CD14-positive monocyte (primary cell): ENCODE measurements around the gene CCDC73. TPM values are rescaled to one million over a fixed set of nuclear protein-coding genes. Genes with fewer than 3 reads are reported as not detected.

ENCODE experiments used
- DNase-seq, 3 donors: peaks; one replicate each; pipeline ENCODE4 v3.0.0-alpha.2; 2011 to 2022
- H2AFZ ChIP-seq: 2 replicates; pipeline ENCODE4 v1.6.0; 2012; ENCODE audit warnings: mild to moderate bottlenecking, low read depth, low read length, inconsistent platforms; ENCODE audit not compliant: insufficient read depth, poor library complexity, severe bottlenecking
- H3K27ac ChIP-seq, 2 donors: 1 replicate in 1 of 2; 2 replicates in 1 of 2; pipeline ENCODE4 v1.5.1; 2012 to 2013; ENCODE audit warnings: low read length in 2 of 2, control low read depth in 1 of 2, inconsistent platforms in 1 of 2, low read depth in 1 of 2, mild to moderate bottlenecking in 1 of 2
- H3K27me3 ChIP-seq, 2 donors: one replicate each; pipeline versions ENCODE4 v1.6.0 to v1.6.1; 2011 to 2013; ENCODE audit warnings: low read length in 2 of 2; ENCODE audit not compliant: control insufficient read depth in 2 of 2, insufficient read depth in 2 of 2
- H3K36me3 ChIP-seq, 2 donors: replicated peaks in 1 of 2; 1 replicate in 1 of 2; 2 replicates in 1 of 2; pipeline versions ENCODE4 v1.5.1 to v1.6.1; 2012 to 2013; ENCODE audit warnings: low read length in 2 of 2, control low read depth in 1 of 2, inconsistent platforms in 1 of 2, mild to moderate bottlenecking in 1 of 2; ENCODE audit not compliant: insufficient read depth in 2 of 2, control insufficient read depth in 1 of 2
- H3K4me1 ChIP-seq, 2 donors: 1 replicate in 1 of 2; 2 replicates in 1 of 2; pipeline versions ENCODE4 v1.5.1 to v1.6.1; 2012 to 2013; ENCODE audit warnings: low read length in 2 of 2, control low read depth in 1 of 2, inconsistent platforms in 1 of 2, mild to moderate bottlenecking in 1 of 2, moderate library complexity in 1 of 2; ENCODE audit not compliant: insufficient read depth in 2 of 2, control insufficient read depth in 1 of 2
- H3K4me2 ChIP-seq: replicated peaks from 2 replicates; pipeline ENCODE3; 2012; ENCODE audit warnings: low read length, moderate library complexity, mild to moderate bottlenecking; ENCODE audit not compliant: poor library complexity, severe bottlenecking; ENCODE audit errors: extremely low read depth
- H3K4me3 ChIP-seq, 3 experiments: fragments of 200-600 bp in 1 of 3; sonication (generic) in 1 of 3; replicated peaks in 1 of 3; 1 replicate in 2 of 3; 2 replicates in 1 of 3; pipeline ENCODE4 v1.5.1; 2011 to 2013; ENCODE audit warnings: low read length in 3 of 3, mild to moderate bottlenecking in 3 of 3, control low read depth in 2 of 3, low read depth in 2 of 3, inconsistent platforms in 1 of 3, moderate library complexity in 1 of 3
- H3K79me2 ChIP-seq: 2 replicates; pipeline ENCODE4 v1.6.0; 2012; ENCODE audit warnings: mild to moderate bottlenecking, control low read depth, inconsistent platforms, low read length, moderate library complexity; ENCODE audit not compliant: insufficient read depth
- H3K9ac ChIP-seq: 2 replicates; pipeline ENCODE4 v1.6.0; 2017; ENCODE audit warnings: low read length, mild to moderate bottlenecking; ENCODE audit not compliant: insufficient read depth, poor library complexity, severe bottlenecking
- H3K9me3 ChIP-seq, 2 donors: replicated peaks in 1 of 2; 1 replicate in 1 of 2; 2 replicates in 1 of 2; pipeline versions ENCODE4 v1.5.1 to v1.6.1; 2012 to 2013; ENCODE audit warnings: low read length in 2 of 2, control low read depth in 1 of 2; ENCODE audit not compliant: control insufficient read depth in 1 of 2, insufficient read depth in 1 of 2
- H4K20me1 ChIP-seq: 2 replicates; pipeline ENCODE4 v1.6.0; 2012; ENCODE audit warnings: mild to moderate bottlenecking, low read length, control low read depth, moderate library complexity; ENCODE audit not compliant: insufficient read depth
- H3K27ac Mint-ChIP-seq, 7 donors: one replicate each; pipeline ENCODE4 v1.8.0; 2020; ENCODE audit warnings: mild to moderate bottlenecking in 7 of 7, mixed read lengths in 7 of 7, moderate library complexity in 6 of 7, inconsistent platforms in 2 of 7
- H3K27me3 Mint-ChIP-seq, 3 donors: one replicate each; pipeline ENCODE4 v1.8.0; 2021 to 2022; ENCODE audit warnings: low read depth in 3 of 3, mild to moderate bottlenecking in 3 of 3, mixed read lengths in 3 of 3, moderate library complexity in 3 of 3, inconsistent platforms in 1 of 3
- H3K36me3 Mint-ChIP-seq, 2 donors: one replicate each; pipeline ENCODE4 v1.8.0; 2020; ENCODE audit warnings: mixed read lengths in 2 of 2, inconsistent platforms in 1 of 2, mild to moderate bottlenecking in 1 of 2
- H3K4me1 Mint-ChIP-seq: one replicate; pipeline ENCODE4 v1.8.0; 2020; ENCODE audit warnings: mild to moderate bottlenecking, mixed read lengths
- H3K4me3 Mint-ChIP-seq, 2 donors: one replicate each; pipeline ENCODE4 v1.8.0; 2020; ENCODE audit warnings: mild to moderate bottlenecking in 2 of 2, mixed read lengths in 2 of 2, moderate library complexity in 1 of 2
- H3K9me3 Mint-ChIP-seq, 7 donors: one replicate each; pipeline ENCODE4 v1.8.0; 2020 to 2022; ENCODE audit warnings: mixed read lengths in 7 of 7, mild to moderate bottlenecking in 6 of 7, moderate library complexity in 6 of 7, inconsistent platforms in 2 of 7
- CTCF ChIP-seq: fragments of 200-600 bp; IDR thresholded peaks from one replicate; pipeline ENCODE4 v1.8.0; 2022; ENCODE audit warnings: antibody characterized with exemption, mild to moderate bottlenecking
- WGBS: methylation state at CpG from one replicate; pipeline ENCODE4 v1.1.5; 2013; ENCODE audit warnings: missing lambda C conversion rate; ENCODE audit not compliant: insufficient coverage; 5-methylcytosine and 5-hydroxymethylcytosine counted together
- intact Hi-C, 2 donors: fragments of 100-400 bp; cut with micrococcal nuclease; formaldehyde crosslinking; loops; one replicate each; pipeline versions ENCODE4 v1.15.0 to v1.15.1; 2023
- polyA plus RNA-seq, 3 donors: library from polyadenylated mRNA; depleted of rRNA in 1 of 3; unstranded in 2 of 3; stranded (reverse) in 1 of 3; fragments of 300-500 nt in 2 of 3; fragments of >200 nt in 1 of 3; fragmentation: Illumina TruSeq in 2 of 3; gene quantifications; 1 replicate in 2 of 3; 2 replicates in 1 of 3; pipeline ENCODE4 v1.2.3, GENCODE V29; 2012 to 2021

The CCDC73 gene
- polyA plus RNA-seq, 3 donors: 0.03 to 0.09 TPM; not detected in 1

GRCh38 chr11:32809313-32809712 lies 14.9 kb upstream of the CCDC73 start:
- Mint-ChIP-seq H3K4me3 (no peak overlapping the region), H3K27ac (peak overlapping the region in 1 of 7 donors; percentile 46), H3K9me3 (no peaks in the 10 kb centered on the region), H3K36me3 (peaks cover 0 to 2% of the 10 kb centered on the region in 2 donors), H3K4me1 (peaks cover 2% of the 10 kb centered on the region), H3K27me3 (peaks cover 0 to 3% (median 0%) of the 10 kb centered on the region in 3 donors)
- DNase-seq: peak; percentile 63 to 73 (median 69)
- H3K27me3 ChIP-seq: no peaks in the 10 kb centered on the region
- TF ChIP-seq CTCF: peak; percentile 88
- no CpG with 5 or more reads among the region's 3 CpGs for WGBS
- H3K27ac ChIP-seq: no peak overlapping the region
- no peaks in the 10 kb centered on the region for H3K36me3 ChIP-seq
- H3K9ac ChIP-seq: no peak overlapping the region
- no peaks in the 10 kb centered on the region for H3K9me3 ChIP-seq
- no peak overlapping the region for H3K4me2 ChIP-seq
- H3K4me3 ChIP-seq: no peak overlapping the region
- intact Hi-C loops: no loop called here
- no peak overlapping the region for H2AFZ ChIP-seq
- H4K20me1 ChIP-seq: no peaks in the 10 kb centered on the region
- H3K79me2 ChIP-seq: no peaks in the 10 kb centered on the region
- no peaks in the 10 kb centered on the region for H3K4me1 ChIP-seq

- no peak for DNase-seq
- H3K9ac ChIP-seq: no peak overlapping the region
- H3K36me3 Mint-ChIP-seq: peaks cover 3 to 8% of the 10 kb centered on the region in 2 donors
- H3K27me3 ChIP-seq: no peaks in the 10 kb centered on the region
- H4K20me1 ChIP-seq: no peaks in the 10 kb centered on the region
- 100% methylated on average over 1 of the region's 3 CpGs for WGBS
- no peaks in the 10 kb centered on the region for H3K36me3 ChIP-seq
- no peaks in the 10 kb centered on the region for H3K79me2 ChIP-seq
- peaks cover 0 to 2% (median 2%) of the 10 kb centered on the region in 3 donors for H3K27me3 Mint-ChIP-seq
- H3K27ac Mint-ChIP-seq: no peak overlapping the region
- H3K4me1 Mint-ChIP-seq: peaks cover 4% of the 10 kb centered on the region
- H3K4me2 ChIP-seq: no peak overlapping the region
- H3K27ac ChIP-seq: no peak overlapping the region
- no peak overlapping the region for H2AFZ ChIP-seq
- H3K9me3 ChIP-seq: no peaks in the 10 kb centered on the region
- intact Hi-C loops: no loop called here
- no peak overlapping the region for H3K4me3 Mint-ChIP-seq
- TF ChIP-seq CTCF: no peak
- no peak overlapping the region for H3K4me3 ChIP-seq
- peaks cover 7 to 8% of the 10 kb centered on the region in 2 donors for H3K4me1 ChIP-seq
- H3K9me3 Mint-ChIP-seq: no peaks in the 10 kb centered on the region
Measured at GRCh38 chr11:32796425-32796824, 2.0 kb upstream of the CCDC73 start.
